Measurements from ENCODE around the gene NANOS1. TPM values are rescaled to one million over a fixed set of nuclear protein-coding genes. Genes with fewer than 3 reads are reported as not detected.

The NANOS1 gene
- total and polyA plus RNA-seq, 9 of the 15 experiments (the other 6 are each of a cell fraction or from before 2014, with no cell fraction given) = 0.14 to 1.6 (median 0.83) TPM; not detected in 1

- Histone ChIP-seq H3K79me2 (ENCODE audit: control insufficient read depth, insufficient read depth, low read length) (no peaks in the 10 kb centered on the region), H3K36me3 (ENCODE audit: control insufficient read depth, insufficient read depth, low read length) (no peaks in the 10 kb centered on the region), H3K27ac (ENCODE audit: extremely low read depth, low read depth, low read length) (no peak overlapping the region), H3K9me3 (replicated peaks; ENCODE audit: control insufficient read depth, insufficient read depth, low read depth, low read length) (no peaks in the 10 kb centered on the region), H3K4me2 (ENCODE audit: insufficient read depth, low read length) (no peak overlapping the region), H3K9ac (ENCODE audit: insufficient read depth in 1 of 2, low read depth in 2 of 2, low read length in 2 of 2) (no peak overlapping the region), H2AFZ (ENCODE audit: low read depth, low read length) (no peak overlapping the region), H3K4me1 (replicated peaks in 1 of 2; ENCODE audit: control insufficient read depth in 2 of 2, insufficient read depth in 2 of 2, low read length in 2 of 2) (peaks cover 0 to 15% of the 10 kb centered on the region in 2 experiments; a peak in 2 of 5 replicates), H3K27me3 (ENCODE audit: control insufficient read depth in 2 of 2, insufficient read depth in 2 of 2, low read length in 2 of 2) (peaks cover 20 to 52% of the 10 kb centered on the region in 2 experiments), H4K20me1 (replicated peaks; ENCODE audit: control insufficient read depth, insufficient read depth, low read length) (peaks cover 5% of the 10 kb centered on the region; the same call in 1 of the 2 replicates), H3K4me3 (no peak overlapping the region), H3K9me1 (ENCODE audit: control insufficient read depth, insufficient read depth, low read length) (no peaks in the 10 kb centered on the region)
- TF ChIP-seq TGIF2 (CRISPR knock-in tag; IDR thresholded peaks at IDR 0.05) (no peak), ZNF408 (CRISPR knock-in tag; IDR thresholded peaks at IDR 0.05; ENCODE audit: low read depth) (no peak), NCOA6 (IDR thresholded peaks at IDR 0.05) (no peak), ZNF184 (CRISPR knock-in tag; IDR thresholded peaks at IDR 0.05) (no peak), MAZ (CRISPR knock-in tag; conservative IDR thresholded peaks at IDR 0.05 in 1 of 2, IDR thresholded peaks at IDR 0.05 in 1 of 2) (no peak), RAD51 (IDR thresholded peaks at IDR 0.05; ENCODE audit: borderline replicate concordance, low read depth) (no peak), TEAD2 (tag; IDR thresholded peaks at IDR 0.05) (no peak), CAMTA2 (CRISPR knock-in tag; conservative IDR thresholded peaks at IDR 0.05) (no peak), CTBP1 (IDR thresholded peaks at IDR 0.05; ENCODE audit: borderline replicate concordance) (no peak), RBFOX2 (IDR thresholded peaks at IDR 0.05; ENCODE audit: low read depth, low read length) (no peak), CREB3 (tag; conservative IDR thresholded peaks at IDR 0.05; ENCODE audit: low read depth) (no peak), CREM (IDR thresholded peaks at IDR 0.05; ENCODE audit: low read depth) (no peak), RBM39 (optimal IDR thresholded peaks at IDR 0.05; ENCODE audit: low read depth, low read length) (no peak), HMG20B (CRISPR knock-in tag; IDR thresholded peaks at IDR 0.05) (no peak), NKRF (IDR thresholded peaks at IDR 0.05; ENCODE audit: borderline replicate concordance) (no peak), CBFA2T3 (IDR thresholded peaks at IDR 0.05) (no peak), TEAD4 (IDR thresholded peaks at IDR 0.05; ENCODE audit: low read length) (no peak), TEAD4 (CRISPR knock-in tag; IDR thresholded peaks at IDR 0.05; ENCODE audit: borderline replicate concordance) (no peak)
- CTCF ChIA-PET (ENCODE audit: low intra/inter-chr PET ratio) = no interaction called here
- BruUV-seq (replicated peaks) = no TSS peak
- POLR2A ChIA-PET = interaction anchor here (1.1 kb wide), 1 partner anchor 47 kb away, joined by 3 read pairs; no protein-coding TSS in a partner anchor
- in situ Hi-C loops (cut with MboI) (no loop called here), intact Hi-C loops (cut with micrococcal nuclease) (no loop called here)
- WGBS (ENCODE audit: insufficient coverage, low coverage, missing lambda C conversion rate) = 2% methylated on average over 5 of the region's 6 CpGs
- FAIRE-seq = no peak
- DNase-seq (ENCODE audit: extremely low read depth in 1 of 4, low spot score in 3 of 4) = no peak
- no peak for ATAC-seq
Measured at GRCh38 chr10:119024882-119025281, 4.6 kb upstream of the NANOS1 start.
